ENCODE data around the gene GSTO1.

DNA sequence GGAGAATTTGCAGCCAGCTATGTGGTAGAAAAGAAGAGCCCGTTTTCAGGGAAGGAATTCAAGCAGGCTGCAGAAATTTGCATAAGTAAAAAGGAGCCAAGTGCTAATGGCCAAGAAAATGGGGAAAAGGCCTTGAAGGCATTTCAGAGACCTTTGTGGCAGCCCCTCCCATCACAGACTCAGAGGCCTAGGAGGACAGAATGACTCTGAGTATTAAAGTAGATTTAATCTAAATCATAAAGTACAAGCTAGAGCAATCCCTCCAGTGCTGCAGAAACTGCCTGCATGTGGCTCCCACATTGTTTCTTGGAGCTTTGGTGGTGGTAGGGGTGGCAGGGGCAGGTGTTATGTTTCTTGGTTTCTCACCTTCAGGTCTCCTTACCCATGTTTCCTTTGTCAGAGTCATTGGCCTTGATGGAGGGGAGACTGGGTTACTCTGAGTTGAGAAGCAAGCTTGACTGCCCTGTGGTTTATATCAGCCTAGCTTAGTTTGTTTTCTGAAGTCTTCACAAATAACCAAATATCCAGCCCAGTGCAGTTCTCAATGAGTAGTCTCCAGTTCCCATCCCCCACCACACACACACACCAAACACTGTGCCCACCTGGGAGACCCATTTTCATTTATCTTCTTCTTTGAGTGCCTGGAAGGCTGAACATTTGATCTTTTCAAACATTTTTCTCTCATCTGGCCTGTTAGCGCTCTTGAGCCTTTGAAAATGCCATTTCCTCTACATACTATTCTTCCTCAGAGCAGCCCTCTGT lies 49.1 kb downstream of the GSTO1 start:
- TF ChIP-seq, protein P1, sequence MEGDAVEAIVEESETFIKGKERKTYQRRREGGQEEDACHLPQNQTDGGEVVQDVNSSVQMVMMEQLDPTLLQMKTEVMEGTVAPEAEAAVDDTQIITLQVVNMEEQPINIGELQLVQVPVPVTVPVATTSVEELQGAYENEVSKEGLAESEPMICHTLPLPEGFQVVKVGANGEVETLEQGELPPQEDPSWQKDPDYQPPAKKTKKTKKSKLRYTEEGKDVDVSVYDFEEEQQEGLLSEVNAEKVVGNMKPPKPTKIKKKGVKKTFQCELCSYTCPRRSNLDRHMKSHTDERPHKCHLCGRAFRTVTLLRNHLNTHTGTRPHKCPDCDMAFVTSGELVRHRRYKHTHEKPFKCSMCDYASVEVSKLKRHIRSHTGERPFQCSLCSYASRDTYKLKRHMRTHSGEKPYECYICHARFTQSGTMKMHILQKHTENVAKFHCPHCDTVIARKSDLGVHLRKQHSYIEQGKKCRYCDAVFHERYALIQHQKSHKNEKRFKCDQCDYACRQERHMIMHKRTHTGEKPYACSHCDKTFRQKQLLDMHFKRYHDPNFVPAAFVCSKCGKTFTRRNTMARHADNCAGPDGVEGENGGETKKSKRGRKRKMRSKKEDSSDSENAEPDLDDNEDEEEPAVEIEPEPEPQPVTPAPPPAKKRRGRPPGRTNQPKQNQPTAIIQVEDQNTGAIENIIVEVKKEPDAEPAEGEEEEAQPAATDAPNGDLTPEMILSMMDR (IDR thresholded peaks at IDR 0.05) = no peak
- TF ChIP-seq POLR2A (IDR thresholded peaks at IDR 0.05) = no peak
